AG04450 (cell line): ENCODE measurements around the gene DNAH10. TPM values are rescaled to one million over a fixed set of nuclear protein-coding genes. Genes with fewer than 3 reads are reported as not detected.

Source experiments
- CTCF ChIA-PET: fragments of 300-600, 350-600 bp; formaldehyde crosslinking; extraction: SDS; loops from one replicate; lab custom pipeline; 2022; ENCODE audit warnings: antibody characterized with exemption, inconsistent platforms; lab: Charles Lee
- POLR2A ChIA-PET: fragments of 350-600 bp; formaldehyde crosslinking; extraction: SDS; loops from one replicate; lab custom pipeline; 2021; ENCODE audit warnings: antibody characterized with exemption, inconsistent platforms; lab: Yijun Ruan, JAX
- DNase-seq: peaks from one replicate; pipeline ENCODE4 v3.0.0-alpha.2; 2011; ENCODE audit warnings: low read depth, low spot score
- H3K27ac ChIP-seq: one replicate; pipeline ENCODE4 v1.5.1; 2012; ENCODE audit warnings: low read depth, low read length, control low read depth
- H3K27me3 ChIP-seq: one replicate; pipeline ENCODE4 v1.6.0; 2012; ENCODE audit warnings: low read length; ENCODE audit not compliant: control insufficient read depth, insufficient read depth
- H3K4me3 ChIP-seq: 2 replicates; pipeline ENCODE4 v1.5.1; 2011; ENCODE audit warnings: mild to moderate bottlenecking, low read depth, low read length, control low read depth
- H3K9me3 ChIP-seq: 2 replicates; pipeline ENCODE4 v1.5.1; 2012; ENCODE audit warnings: low read length; ENCODE audit not compliant: control insufficient read depth, insufficient read depth
- polyA minus RNA-seq: library from RNA; depleted of rRNA, polyadenylated mRNA; stranded (reverse); fragments of >200 nt; gene quantifications from 2 replicates; pipeline ENCODE4 v1.2.3, GENCODE V29; 2011; rRNA and poly(A)+ RNA removed
- polyA plus RNA-seq: library from polyadenylated mRNA; depleted of rRNA; stranded (reverse); fragments of >200 nt; gene quantifications from 2 replicates; pipeline ENCODE4 v1.2.3, GENCODE V29; 2011; rRNA removed
- TF ChIP-seq, protein P1 (sequence below): IDR thresholded peaks from 2 replicates; pipeline ENCODE4 v1.5.1; 2011; ENCODE audit warnings: low read depth, low read length, control low read depth, inconsistent platforms

Gene DNAH10, protein sequence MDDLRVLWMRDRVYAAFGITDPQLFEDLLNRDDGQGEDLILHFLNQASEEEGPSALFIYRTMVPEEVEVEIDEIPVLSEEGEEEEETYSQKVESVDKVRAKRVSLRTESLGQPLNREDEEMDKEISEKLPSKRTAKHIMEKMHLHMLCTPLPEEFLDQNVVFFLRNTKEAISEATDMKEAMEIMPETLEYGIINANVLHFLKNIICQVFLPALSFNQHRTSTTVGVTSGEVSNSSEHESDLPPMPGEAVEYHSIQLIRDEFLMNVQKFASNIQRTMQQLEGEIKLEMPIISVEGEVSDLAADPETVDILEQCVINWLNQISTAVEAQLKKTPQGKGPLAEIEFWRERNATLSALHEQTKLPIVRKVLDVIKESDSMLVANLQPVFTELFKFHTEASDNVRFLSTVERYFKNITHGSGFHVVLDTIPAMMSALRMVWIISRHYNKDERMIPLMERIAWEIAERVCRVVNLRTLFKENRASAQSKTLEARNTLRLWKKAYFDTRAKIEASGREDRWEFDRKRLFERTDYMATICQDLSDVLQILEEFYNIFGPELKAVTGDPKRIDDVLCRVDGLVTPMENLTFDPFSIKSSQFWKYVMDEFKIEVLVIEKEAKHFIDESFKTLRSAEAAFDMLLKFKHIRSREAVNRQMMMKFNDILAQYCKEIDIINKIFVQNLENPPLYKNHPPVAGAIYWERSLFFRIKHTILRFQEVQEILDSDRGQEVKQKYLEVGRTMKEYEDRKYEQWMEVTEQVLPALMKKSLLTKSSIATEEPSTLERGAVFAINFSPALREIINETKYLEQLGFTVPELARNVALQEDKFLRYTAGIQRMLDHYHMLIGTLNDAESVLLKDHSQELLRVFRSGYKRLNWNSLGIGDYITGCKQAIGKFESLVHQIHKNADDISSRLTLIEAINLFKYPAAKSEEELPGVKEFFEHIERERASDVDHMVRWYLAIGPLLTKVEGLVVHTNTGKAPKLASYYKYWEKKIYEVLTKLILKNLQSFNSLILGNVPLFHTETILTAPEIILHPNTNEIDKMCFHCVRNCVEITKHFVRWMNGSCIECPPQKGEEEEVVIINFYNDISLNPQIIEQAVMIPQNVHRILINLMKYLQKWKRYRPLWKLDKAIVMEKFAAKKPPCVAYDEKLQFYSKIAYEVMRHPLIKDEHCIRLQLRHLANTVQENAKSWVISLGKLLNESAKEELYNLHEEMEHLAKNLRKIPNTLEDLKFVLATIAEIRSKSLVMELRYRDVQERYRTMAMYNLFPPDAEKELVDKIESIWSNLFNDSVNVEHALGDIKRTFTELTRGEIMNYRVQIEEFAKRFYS (N-terminal part only)
- 8.6 and 9.1 TPM in 2 replicates for polyA plus RNA-seq
- 8.0 and 9.0 TPM in 2 replicates for polyA minus RNA-seq

DNA sequence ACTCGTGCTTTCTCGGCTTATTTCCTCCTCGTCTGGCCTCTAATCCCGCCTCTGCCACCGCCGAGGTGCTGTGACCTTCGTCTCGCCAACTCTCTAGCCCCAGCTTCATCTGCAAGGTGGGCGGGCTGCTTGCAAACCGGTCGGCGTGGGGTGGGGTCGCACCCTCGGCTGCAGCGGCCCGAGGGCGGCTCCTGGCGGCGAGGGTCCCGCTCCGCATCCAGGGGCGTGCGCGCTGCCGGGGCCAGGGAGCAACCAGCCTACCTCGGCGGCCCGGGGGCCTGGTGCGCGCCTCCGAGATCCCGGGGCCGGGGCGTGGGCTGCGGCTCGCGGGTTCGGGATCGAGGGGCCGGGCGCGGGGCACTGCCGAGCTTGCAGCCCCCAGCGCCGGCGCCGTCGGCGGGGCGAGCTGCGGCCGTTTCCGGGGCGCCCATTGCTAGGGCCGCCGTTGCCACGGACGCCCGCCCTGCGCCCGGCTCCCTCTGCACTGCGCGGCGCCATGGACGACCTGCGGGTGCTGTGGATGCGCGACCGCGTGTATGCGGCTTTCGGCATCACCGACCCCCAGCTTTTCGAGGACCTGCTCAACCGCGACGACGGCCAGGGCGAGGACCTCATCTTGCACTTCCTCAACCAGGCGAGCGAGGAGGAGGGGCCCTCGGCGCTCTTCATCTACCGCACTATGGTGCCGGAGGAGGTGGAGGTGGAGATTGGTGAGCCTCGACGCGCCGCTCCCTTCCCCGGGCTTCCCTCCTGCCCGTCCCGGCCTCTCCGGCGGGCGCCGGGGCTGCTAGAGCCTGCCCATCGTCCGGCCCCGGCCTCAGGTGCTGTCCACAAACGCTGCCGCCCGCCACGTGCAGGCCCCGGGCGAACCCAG lies at the start of gene DNAH10:
DNAH10 (plus strand) TSS at position 461 of the 874 bp plus-strand sequence; CDS start at position 497, 36 bp downstream.
- peaks cover 10% of the 10 kb centered on the region for H3K27me3 ChIP-seq
- no peak for DNase-seq
- H3K9me3 ChIP-seq = no peaks in the 10 kb centered on the region
- CTCF ChIA-PET = interaction anchor here (0.6 to 0.8 kb wide), 2 partner anchors 17 to 805 kb away, joined by 3 read pairs; no protein-coding TSS in a partner anchor
- peak within 1 kb of the TSS; percentile 61 for H3K4me3 ChIP-seq
- no peak within 1 kb of the TSS for H3K27ac ChIP-seq
- TF ChIP-seq, protein P1, sequence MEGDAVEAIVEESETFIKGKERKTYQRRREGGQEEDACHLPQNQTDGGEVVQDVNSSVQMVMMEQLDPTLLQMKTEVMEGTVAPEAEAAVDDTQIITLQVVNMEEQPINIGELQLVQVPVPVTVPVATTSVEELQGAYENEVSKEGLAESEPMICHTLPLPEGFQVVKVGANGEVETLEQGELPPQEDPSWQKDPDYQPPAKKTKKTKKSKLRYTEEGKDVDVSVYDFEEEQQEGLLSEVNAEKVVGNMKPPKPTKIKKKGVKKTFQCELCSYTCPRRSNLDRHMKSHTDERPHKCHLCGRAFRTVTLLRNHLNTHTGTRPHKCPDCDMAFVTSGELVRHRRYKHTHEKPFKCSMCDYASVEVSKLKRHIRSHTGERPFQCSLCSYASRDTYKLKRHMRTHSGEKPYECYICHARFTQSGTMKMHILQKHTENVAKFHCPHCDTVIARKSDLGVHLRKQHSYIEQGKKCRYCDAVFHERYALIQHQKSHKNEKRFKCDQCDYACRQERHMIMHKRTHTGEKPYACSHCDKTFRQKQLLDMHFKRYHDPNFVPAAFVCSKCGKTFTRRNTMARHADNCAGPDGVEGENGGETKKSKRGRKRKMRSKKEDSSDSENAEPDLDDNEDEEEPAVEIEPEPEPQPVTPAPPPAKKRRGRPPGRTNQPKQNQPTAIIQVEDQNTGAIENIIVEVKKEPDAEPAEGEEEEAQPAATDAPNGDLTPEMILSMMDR = peak; percentile 29
- POLR2A ChIA-PET = no interaction called here

DNA sequence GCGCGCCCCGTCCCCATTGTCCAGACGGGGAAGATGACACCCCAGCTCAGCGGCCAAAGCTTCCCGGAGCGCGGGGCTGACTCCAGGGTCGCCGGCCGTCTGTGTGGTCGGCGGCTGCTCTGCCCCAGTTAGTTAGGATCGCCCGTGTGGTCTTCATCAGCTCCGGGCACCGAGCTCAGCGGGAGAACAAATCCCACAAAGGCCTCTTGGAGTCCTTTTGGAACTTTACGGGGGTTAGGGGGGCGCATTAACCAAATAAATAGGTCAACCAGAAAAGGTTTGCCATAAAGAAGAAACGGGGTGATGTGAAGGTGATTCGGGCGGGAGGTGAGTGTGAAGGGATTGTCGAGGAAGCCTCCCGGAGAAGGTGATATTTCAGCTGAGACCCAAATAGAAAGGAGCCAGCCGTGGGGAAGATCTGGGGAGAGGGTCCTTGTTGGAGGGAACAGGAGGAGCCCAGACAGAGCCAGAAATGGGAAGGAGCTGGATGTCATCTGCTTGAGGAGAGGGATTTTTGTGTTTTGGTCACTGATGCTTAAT lies 49.3 kb upstream of the DNAH10 start:
- DNase-seq = no peak
- Histone ChIP-seq H3K9me3 (no peaks in the 10 kb centered on the region; the same call in 1 of the 2 replicates), H3K27ac (no peak overlapping the region), H3K4me3 (peak overlapping the region; percentile 86), H3K27me3 (no peaks in the 10 kb centered on the region)
- CTCF ChIA-PET = interaction anchor here (1.2 to 1.4 kb wide), 2 partner anchors 271 to 320 kb away, joined by 4 to 9 read pairs; no protein-coding TSS in a partner anchor
- POLR2A ChIA-PET = interaction anchor here (0.6 to 1.7 kb wide), 4 partner anchors 14 to 480 kb away, joined by 4 to 6 read pairs (median 4); partner anchors contain the start of genes MPHOSPH9, MTRFR and TCTN2
- TF ChIP-seq, protein P1 = no peak

DNA sequence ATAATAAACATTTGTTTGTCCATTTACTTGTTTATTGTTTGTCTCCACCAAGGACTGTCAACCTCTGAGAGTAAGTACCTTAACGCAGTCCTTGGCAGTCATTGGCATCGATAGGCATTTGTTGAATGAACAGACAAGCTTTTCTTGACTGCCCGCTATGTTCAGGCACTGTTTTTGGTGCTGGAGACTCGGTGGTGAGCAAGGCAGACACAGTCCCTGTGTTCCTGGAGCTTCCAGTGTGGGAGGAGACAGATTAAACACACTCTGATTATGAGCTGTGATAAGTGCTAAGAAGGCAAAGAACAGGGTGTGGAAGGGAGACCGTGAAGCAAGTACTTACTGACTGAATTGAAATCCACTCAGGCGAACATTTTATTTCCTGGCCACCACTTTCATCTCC lies 48.7 kb upstream of the DNAH10 start:
- no peaks in the 10 kb centered on the region; the same call in 1 of the 2 replicates for H3K9me3 ChIP-seq
- DNase-seq = no peak
- POLR2A ChIA-PET = no interaction called here

More for the DNA sequence above, 48.7 kb upstream of the DNAH10 start:
- Histone ChIP-seq H3K4me3 (peak overlapping the region; percentile 86), H3K27ac (no peak overlapping the region), H3K27me3 (no peaks in the 10 kb centered on the region)
- CTCF ChIA-PET = interaction anchor here (1.4 kb wide), 1 partner anchor 319 kb away, joined by 9 read pairs; no protein-coding TSS in a partner anchor
- TF ChIP-seq, protein P1 = no peak
